ENCODE measurements around the gene GALNT16.
"Not testable (repeated sequence)": the region's sequence is repeated elsewhere in the genome, so short reads cannot be mapped to it uniquely, and the experiment has no call there.

GALNT16 gene

GRCh38 chr14:69259527-69260189, at the start of gene GALNT16:
Gene GALNT16, plus strand, starts transcription at chr14:69260158. Its CDS starts 133 bp downstream, at chr14:69260291.
- peak within 1 kb of the TSS; percentile 55 for H3K4me3 ChIP-seq (ENCODE audit: low read depth, low read length)
- 0 out of 2 replicates have a peak, but pooled peaks have one; percentile 2 for TF ChIP-seq CTCF (IDR thresholded peaks at IDR 0.05; ENCODE audit: low read depth, low read length)

- H3K4me3 ChIP-seq (ENCODE audit: low read depth, low read length), result no peak overlapping the region
- TF ChIP-seq CTCF (IDR thresholded peaks at IDR 0.05; ENCODE audit: low read depth, low read length), result no peak
Observed at GRCh38 chr14:69214393-69214792, 45.6 kb upstream of the GALNT16 start.

GRCh38 chr14:69217663-69218062, 42.3 kb upstream of the GALNT16 start:
- not testable (repeated sequence) for H3K4me3 ChIP-seq (ENCODE audit: low read depth, low read length)

GRCh38 chr14:69224946-69225345, 35.0 kb upstream of the GALNT16 start:
- no peak for TF ChIP-seq CTCF (IDR thresholded peaks at IDR 0.05; ENCODE audit: low read depth, low read length)
- H3K4me3 ChIP-seq (ENCODE audit: low read depth, low read length), result no peak overlapping the region

GRCh38 chr14:69226178-69226577, 33.8 kb upstream of the GALNT16 start:
- no peak overlapping the region for H3K4me3 ChIP-seq (ENCODE audit: low read depth, low read length)
- no peak for TF ChIP-seq CTCF (IDR thresholded peaks at IDR 0.05; ENCODE audit: low read depth, low read length)

- no peak overlapping the region for H3K4me3 ChIP-seq (ENCODE audit: low read depth, low read length)
- no peak for TF ChIP-seq CTCF (IDR thresholded peaks at IDR 0.05; ENCODE audit: low read depth, low read length)
Observed at GRCh38 chr14:69226736-69227135, 33.2 kb upstream of the GALNT16 start.

GRCh38 chr14:69231486-69231885, 28.5 kb upstream of the GALNT16 start:
- no peak overlapping the region for H3K4me3 ChIP-seq (ENCODE audit: low read depth, low read length)

More at GRCh38 chr14:69231486-69231885, 28.5 kb upstream of the GALNT16 start:
- TF ChIP-seq CTCF (IDR thresholded peaks at IDR 0.05; ENCODE audit: low read depth, low read length), result no peak

Measured in WI38 (cell line).